ENCODE measurements around the gene SH2D6.
"Not testable (repeated sequence)": the region's sequence is repeated elsewhere in the genome, so short reads cannot be mapped to it uniquely, and the experiment has no call there.

Gene SH2D6

GRCh38 chr2:85439025-85439472, 20.5 kb downstream of the SH2D6 start:
- no peak for DNase-seq (ENCODE audit: low read depth in 3 of 3)

DNA sequence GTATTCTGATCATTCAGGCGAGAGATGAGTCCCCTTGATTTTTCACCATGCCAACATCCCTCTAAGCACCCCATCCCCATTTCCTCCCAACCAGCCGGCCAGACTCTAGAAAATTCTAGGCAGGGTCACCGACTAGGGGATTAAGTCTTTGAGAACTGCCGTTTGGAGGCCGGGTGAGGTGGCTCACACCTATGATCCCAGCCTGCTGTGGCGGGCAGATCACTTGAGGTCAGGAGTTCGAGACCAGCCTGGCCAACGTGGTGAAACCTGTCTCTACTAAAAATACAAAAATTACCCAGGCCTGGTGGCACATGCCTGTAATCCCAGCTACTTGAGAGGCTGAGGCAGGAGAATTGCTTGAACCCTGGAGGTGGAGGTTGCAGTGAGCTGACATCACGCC, 21.1 kb downstream of the SH2D6 start:
- not testable (repeated sequence) for DNase-seq (ENCODE audit: low read depth in 3 of 3)

GRCh38 chr2:85439986-85440385, 21.5 kb downstream of the SH2D6 start:
- DNase-seq (ENCODE audit: low read depth in 3 of 3), result no peak

DNA sequence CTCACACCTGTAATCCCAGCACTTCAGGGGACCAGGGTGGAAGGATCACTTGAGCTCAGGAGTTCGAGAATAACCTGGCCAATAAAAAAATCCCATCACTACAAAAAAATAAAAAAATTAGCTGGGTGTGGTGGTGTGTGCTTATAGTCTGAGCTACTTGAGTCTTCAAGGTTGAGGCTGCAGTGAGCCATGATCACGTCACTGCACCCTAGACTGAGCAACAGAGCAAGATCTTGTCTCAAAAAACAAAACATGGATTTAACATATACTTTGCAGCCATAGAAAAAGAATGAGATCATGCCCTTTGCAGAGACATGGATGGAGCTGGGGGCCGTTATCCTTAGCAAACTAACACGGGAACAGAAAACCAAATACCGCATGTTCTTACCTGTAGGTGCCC, 22.2 kb downstream of the SH2D6 start:
- no peak for DNase-seq (ENCODE audit: low read depth in 3 of 3)

- DNase-seq (ENCODE audit: low read depth in 3 of 3), result no peak
These were observed 23.4 kb downstream of the SH2D6 start for GRCh38 chr2:85441864-85442263.

DNA sequence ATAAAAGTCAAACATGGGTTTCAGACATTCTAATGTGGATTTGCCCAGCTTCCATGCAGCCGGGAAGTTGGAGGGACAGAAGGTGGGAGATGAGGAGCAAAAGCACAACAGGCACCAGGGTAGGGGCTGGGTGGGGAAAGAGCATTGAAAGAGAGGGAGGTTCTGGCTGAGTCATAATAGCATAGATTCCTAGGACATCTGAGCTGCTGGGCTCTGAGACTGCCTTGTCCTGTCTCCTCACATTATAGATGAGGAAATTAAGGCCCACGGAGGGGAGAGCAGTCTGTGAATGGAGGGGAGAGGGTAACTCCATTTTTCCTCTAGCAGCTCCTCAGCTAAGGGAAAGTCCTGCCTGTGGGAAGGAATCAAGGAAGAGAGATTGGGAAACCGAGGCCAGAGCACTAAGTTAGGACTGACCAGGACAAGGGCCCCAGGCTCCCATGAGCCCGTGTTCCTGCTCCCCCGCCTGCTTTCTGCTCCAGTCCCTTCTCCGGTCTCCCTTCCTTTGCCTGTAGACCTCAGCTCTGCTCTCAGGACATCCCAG, 26.2 kb downstream of the SH2D6 start:
- no peak for DNase-seq (ENCODE audit: low read depth in 3 of 3)

DNA sequence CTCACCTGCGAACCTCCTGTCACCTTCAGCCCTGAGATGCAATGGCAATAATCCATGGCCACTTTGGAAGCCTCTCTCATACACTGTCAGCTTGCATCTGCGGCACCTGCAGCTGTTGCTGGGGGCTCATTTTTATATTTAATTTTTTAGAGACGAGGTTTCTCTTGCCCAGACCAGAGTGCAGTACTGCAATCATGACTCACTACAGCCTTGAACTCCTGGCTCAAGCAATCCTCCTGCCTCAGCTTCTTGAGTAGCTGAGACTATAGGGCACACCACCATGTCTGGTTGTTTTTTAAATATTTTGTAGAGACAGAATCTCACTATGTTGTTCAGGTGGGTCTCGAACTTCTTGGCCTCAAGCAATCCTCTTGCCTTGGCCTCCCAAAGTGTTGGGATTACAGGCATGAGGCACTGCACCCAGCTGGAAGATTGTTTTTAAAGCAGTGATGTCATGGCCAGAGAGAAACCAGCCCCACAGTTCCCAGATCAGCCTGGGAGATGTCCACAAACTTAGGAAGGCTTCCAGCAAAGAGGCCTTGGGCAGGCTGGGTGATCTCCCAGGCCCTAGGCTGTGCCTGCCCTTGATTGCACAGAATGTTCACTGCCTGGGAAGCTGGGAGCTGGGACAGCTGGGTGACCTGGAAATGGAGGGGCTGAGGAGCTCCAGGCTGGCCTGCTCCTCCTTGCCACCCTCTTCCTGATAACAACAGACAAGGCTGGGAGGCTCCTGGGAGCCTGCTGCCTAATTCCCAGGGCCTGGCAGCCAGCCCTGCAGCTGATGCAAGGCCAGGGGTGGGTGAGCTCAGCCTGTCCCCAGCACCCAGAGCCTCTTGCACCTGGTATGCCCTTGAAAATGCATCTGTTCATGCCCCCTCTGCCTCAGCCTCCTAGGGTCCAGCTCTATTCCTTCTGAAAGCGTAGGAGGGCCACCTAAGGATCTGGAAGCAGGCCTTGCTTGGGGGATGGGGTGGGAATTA, 27.1 kb downstream of the SH2D6 start:
- DNase-seq (ENCODE audit: low read depth in 3 of 3), result no peak

DNA sequence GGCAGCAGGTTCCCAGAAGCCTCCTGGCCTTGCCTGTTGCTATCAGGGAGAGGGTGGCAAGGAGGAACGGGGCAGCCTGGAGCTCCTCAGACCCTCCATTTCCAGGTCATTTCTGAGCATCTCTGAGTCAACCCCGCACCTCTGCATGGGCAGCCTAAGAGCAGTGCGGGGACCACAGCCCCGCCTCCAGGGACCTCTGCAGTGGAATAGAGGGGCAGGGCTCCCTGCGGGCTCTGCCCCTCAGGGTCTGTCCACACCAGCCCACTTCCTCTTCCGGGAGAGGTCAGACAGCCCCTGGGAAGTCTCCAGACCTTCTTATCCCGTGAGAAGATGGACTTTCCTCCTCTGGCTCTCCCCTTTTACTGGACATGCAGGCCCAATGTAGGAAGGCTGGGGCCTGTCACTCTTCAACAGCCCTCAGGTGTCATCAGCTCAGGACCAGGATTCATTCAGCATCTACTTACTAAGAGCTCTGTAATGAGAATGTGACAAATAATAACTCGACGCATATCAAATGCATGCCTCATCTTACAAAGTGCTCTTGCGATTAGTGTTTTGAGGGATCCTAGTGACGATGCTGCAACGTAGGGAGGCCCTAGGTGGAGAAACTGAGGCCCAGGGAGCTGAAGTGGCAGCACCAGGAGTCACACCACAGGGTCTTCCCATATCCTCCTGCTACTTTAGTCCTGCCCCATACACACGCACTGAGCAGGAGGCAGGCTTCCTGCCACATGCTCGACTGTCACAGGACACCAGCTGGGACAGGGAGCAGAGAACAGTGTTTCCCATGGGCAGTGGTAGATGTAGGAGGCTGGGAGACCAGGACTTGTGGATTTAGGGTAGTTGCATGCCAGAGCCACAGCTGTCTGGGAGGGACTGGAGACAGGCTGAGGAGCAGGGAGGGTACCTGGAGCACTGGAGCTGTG, 28.0 kb downstream of the SH2D6 start:
- no peak for DNase-seq (ENCODE audit: low read depth in 3 of 3)

GRCh38 chr2:85447222-85447585, 28.7 kb downstream of the SH2D6 start:
- no peak for DNase-seq (ENCODE audit: low read depth in 3 of 3)

DNA sequence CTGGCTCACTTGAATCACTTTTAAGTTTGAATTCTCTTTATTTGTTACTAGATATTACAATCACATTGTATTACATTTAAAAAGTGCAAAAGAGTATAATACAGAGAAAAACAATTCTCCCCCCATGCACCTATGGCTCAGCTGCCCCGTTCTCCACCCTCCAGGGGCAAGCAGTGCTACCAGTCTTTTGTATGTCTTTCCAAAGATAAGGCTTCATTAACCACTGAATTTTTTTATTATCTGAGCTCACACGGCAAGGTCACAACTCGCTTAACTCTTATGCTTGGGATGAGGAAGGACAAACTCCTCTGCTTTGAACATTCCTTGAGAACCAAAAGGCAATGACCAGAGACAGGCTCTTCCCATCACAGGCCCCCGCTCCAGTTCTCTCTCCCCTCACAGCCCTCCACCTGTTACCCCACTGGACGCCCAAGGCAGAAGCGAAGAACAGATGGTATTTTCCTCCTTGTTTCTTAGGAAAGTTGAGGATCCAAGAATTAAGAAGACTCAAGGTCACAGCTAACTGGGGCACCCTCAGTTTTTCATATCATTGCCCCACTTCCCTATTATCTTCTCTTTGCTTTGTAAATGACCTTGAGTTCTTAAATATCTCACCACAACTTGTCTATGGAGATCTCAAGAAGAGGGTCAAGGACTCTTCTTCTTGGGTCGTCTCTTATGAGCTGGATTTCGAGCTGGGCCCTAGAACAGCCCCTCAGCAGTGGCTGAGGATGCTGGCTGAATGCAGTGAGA, 30.1 kb downstream of the SH2D6 start:
- DNase-seq (ENCODE audit: low read depth in 3 of 3), result no peak

DNA sequence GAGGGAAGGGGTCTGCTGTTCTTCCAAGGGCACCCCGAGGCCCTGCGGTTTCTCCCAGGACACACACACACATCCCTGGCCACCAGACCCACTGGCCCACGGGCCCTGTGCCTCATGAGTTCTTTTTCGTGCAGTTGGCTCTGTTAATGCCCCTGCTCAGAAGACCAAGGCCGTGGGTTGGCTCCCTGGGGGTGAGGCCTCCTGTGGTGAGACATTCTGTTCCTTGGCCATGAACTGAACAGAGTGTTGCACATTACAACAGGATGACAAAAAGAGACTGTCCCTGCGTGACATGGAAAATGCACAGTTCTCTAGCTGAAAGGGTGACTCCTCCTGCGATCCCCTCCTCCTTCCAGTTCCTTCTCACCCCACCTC, 30.7 kb downstream of the SH2D6 start:
- DNase-seq (ENCODE audit: low read depth in 3 of 3), result no peak

- DNase-seq (ENCODE audit: low read depth in 3 of 3), result no peak
These were observed 33.7 kb downstream of the SH2D6 start for GRCh38 chr2:85452237-85452636.

GRCh38 chr2:85453571-85453970, 35.1 kb downstream of the SH2D6 start:
- DNase-seq (ENCODE audit: low read depth in 3 of 3), result no peak

DNA sequence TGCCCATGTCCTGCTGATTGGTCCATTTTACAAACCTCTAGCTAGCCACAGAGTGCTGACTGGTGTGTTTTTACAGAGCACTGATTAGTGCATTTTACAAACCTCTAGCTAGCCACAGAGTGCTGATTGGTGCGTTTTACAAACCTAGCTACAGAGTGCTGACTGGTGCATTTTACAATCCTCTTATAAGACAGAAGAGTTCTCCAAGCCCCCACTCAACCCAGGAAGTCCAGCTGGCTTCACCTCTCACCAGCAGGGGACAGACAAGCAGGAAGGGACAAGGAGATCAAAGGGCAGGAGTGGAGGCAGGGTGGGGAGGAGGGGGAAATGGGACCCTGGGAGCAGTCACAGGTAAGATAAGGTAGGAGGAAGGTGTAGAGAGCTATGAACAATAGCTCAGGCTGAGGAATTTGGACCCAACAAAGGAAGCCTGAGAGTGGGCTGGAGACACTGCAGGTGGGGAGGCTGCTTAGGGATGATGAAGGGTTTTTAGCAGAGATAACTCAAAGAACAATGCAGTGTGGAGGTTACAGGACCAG, 37.1 kb downstream of the SH2D6 start:
- no peak for DNase-seq (ENCODE audit: low read depth in 3 of 3)

- DNase-seq (ENCODE audit: low read depth in 3 of 3), result no peak
These were observed 38.5 kb downstream of the SH2D6 start for GRCh38 chr2:85457043-85457442.

DNA sequence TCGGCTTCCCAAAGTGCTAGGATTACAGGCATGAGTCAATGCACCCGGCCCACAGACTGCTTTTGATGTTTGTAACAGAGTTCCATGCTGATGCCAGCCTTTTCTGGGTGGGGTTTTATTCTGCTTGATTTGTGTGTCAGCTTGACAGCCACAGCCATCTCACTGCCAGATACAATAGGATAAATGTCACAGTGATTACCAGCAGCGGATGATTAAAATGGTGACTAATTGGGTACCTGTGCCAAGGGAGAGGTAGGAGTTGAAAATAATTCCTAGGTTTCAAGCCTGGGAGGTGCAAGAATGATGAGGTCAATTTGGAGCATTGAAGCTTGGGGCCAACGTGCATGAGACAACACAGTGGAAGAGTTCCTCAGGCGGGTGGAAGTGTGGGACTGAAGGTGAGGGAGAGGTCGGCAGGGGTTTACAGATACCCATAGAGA, 39.4 kb downstream of the SH2D6 start:
- DNase-seq (ENCODE audit: low read depth in 3 of 3), result no peak

DNA sequence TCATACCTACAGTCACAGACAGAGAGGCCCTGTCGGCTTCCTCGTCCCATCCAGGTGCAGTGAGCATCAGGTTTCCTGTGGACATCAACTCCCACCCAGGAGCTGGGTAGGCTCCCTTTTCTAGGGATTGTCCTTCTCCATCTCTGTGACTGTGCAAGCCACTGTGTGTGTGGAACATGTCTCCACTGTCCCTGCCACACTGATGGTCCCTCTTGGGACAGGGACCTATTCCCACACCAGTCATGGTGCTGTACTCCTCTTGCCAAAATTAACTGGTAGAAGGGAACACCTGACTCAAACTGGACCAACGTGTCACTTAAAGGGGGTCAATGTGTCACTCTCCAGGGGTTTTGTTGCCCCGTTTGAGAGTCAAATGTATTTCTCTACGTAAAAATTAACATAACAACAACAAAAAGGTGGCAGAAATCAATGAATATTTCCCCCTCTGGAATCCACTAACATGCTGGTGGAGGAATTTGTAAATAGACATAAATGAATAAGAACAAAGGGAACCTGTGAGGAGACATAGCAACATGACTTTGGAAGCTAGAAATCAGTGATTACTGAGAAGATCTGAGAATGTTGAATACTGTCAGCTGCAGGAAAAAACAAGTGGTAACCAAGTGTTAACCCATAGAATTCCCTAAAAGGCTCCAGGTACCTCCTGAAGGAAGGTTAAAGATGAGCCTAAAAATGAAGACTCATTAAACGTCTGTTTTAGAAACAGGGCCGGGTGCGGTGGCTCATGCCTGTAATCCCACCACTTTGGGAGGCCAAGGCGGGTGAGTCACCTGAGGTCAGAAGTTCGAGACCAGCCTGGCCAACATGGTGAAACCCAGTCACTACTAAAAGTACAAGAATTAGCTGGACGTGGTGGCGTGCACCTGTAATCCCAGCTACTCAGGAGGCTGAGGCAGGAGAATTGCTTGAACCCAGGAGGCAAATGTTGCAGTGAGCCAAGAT, 40.4 kb downstream of the SH2D6 start:
- DNase-seq (ENCODE audit: low read depth in 3 of 3), result no peak

- no peak for DNase-seq (ENCODE audit: low read depth in 3 of 3)
These were observed 41.3 kb downstream of the SH2D6 start for GRCh38 chr2:85459771-85460170.

DNA sequence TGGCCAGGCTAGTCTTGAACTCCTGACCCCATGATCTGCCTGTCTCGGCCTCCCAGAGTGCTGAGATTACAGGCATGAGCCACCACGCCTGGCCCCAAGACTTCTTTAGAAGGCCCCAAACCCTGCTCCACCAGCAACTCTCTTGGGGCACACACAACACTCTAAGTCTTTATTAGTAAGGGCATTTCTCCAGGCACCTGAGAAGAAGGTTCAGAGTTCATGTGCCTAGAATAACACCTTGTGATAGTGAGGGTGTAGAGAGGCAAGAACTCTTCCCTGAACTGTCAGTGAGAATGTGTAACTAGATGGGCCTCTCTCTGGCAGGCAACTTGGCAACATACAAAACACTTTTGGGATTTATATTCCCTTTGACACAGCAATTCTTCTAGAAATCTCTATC, 43.8 kb downstream of the SH2D6 start:
- no peak for DNase-seq (ENCODE audit: low read depth in 3 of 3)

GRCh38 chr2:85468096-85468703, 49.7 kb downstream of the SH2D6 start:
- DNase-seq (ENCODE audit: low read depth in 3 of 3), result no peak

Measured in stimulated activated CD4-positive, alpha-beta T cell treated with anti-CD3 and anti-CD28 coated beads, TNF-alpha, amount 100 ng/mL, for 24 hours (primary cell).